Measurements from ENCODE around the gene FAM171A2. TPM values are rescaled to one million over a fixed set of nuclear protein-coding genes. Genes with fewer than 3 reads are reported as not detected.

Gene FAM171A2
- total and polyA plus RNA-seq, 7 donors: 0.06 to 0.23 (median 0.19) TPM

GRCh38 chr17:44324092-44324570 lies 39.5 kb downstream of the FAM171A2 start:
- TF ChIP-seq CTCF (IDR thresholded peaks at IDR 0.05): no peak
- DNase-seq (peak; percentile 34 to 61), ATAC-seq (peak in 1 of 4 donors; percentile 23)
- H3K4me1 ChIP-seq: peaks cover 9% of the 10 kb centered on the region
- peak overlapping the region; percentile 81 for H3K27ac ChIP-seq
- H3K36me3 ChIP-seq (ENCODE audit: insufficient read depth in 1 of 2, low read depth in 1 of 2): peaks cover 3 to 35% of the 10 kb centered on the region in 2 donors
- no peaks in the 10 kb centered on the region for H3K9me3 ChIP-seq
- peak overlapping the region; percentile 94 for H3K4me3 ChIP-seq
- 1% methylated on average over 34 to 38 of the region's 38 CpGs for WGBS, 3 donors
- intact Hi-C loops (cut with DNase I): loop anchor here in 1 of 2 donors (2.0 kb wide), 1 partner anchor 113 kb away; no protein-coding TSS in a partner anchor
- H3K27me3 ChIP-seq (ENCODE audit: insufficient read depth in 3 of 3, low read length in 2 of 3): no peaks in the 10 kb centered on the region

DNA sequence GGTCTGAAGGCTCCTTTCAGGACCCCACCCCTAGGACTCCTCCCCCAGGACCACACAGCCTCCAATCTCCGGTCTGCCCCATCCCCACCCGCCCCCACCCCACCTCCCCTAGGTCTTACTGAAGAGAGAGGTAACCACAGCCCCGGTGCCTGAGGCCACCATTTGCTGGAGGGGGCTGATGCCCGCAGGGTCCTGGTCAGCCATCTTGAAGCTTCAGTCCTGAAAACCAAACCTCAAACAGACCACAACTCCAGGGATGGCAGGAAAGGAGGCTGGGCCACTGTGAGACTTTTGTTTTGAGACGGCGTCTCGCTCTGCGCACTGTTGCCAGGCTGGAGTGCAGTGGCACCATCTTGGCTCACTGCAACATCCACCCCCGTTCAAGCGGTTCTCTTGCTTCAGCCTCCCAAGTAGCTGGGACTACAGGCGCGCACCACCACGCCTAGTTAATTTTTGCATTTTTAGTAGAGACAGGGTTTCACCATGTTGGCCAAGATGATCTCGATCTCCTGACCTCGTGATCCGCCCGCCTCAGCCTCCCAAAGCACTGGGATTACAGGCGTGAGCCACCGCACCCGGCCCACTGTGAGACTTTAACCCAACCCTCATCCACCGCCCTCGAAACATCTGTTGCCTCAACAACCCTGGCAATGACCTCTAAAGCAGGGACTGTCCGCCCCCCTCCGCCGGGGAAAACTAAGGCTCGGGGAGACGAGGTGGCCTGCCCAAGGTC lies 40.1 kb downstream of the FAM171A2 start:
- DNase-seq (no peak), ATAC-seq (no peak)
- peak overlapping the region; percentile 94 for H3K4me3 ChIP-seq
- TF ChIP-seq CTCF (IDR thresholded peaks at IDR 0.05): no peak
- H3K9me3 ChIP-seq: no peaks in the 10 kb centered on the region
- peaks cover 9% of the 10 kb centered on the region for H3K4me1 ChIP-seq
- WGBS, 3 donors: 53 to 55% (median 54%) methylated on average over 27 of the region's 27 CpGs
- no peak overlapping the region for H3K27ac ChIP-seq
- intact Hi-C loops (cut with DNase I): loop anchor here in 1 of 2 donors (2.0 kb wide), 1 partner anchor 113 kb away; no protein-coding TSS in a partner anchor
- H3K36me3 ChIP-seq (ENCODE audit: insufficient read depth in 1 of 2, low read depth in 1 of 2): peaks cover 3 to 37% of the 10 kb centered on the region in 2 donors
- H3K27me3 ChIP-seq (ENCODE audit: insufficient read depth in 3 of 3, low read length in 2 of 3): no peaks in the 10 kb centered on the region

DNA sequence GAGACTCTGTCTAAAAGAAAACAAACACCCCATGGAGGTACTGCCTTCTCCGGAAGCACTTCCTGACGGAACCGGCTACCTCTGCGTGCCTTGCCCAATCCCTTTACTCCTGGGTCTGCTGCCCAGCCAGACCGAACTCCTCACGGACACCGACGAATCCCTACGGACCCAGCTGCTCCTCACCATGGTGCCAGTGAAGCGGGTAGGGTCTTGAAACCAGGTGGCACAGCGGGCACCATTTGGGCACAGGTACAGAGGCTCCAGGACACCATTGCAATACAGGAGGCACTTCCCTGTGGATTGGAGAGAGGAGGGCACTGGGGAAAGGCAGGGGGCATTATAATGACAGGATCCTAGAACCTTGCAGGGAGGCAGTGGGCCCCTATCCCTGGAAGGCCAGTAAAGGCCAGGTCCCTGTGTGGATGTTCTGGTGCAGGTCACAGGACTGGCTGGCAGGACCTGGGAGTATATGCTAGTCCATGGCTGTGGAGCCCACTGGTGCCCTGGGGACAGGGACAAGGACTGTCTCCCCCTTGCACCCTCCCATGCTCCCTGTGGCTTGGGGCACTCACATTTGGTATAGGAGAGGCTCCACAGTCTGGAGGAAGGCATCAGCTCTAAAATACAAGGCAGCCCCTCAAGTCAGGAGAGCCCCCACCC lies 41.3 kb downstream of the FAM171A2 start:
- 88 to 94% (median 90%) methylated on average over 11 of the region's 11 CpGs for WGBS, 3 donors
- Histone ChIP-seq H3K4me1 (peaks cover 9% of the 10 kb centered on the region), H3K4me3 (no peak overlapping the region), H3K27me3 (ENCODE audit: insufficient read depth in 3 of 3, low read length in 2 of 3) (peaks cover 0 to 8% (median 3%) of the 10 kb centered on the region in 3 donors), H3K36me3 (ENCODE audit: insufficient read depth in 1 of 2, low read depth in 1 of 2) (peaks cover 3 to 37% of the 10 kb centered on the region in 2 donors), H3K27ac (no peak overlapping the region), H3K9me3 (no peaks in the 10 kb centered on the region)
- intact Hi-C loops (cut with DNase I): no loop called here
- ATAC-seq: no peak
- no peak for TF ChIP-seq CTCF (IDR thresholded peaks at IDR 0.05)
- DNase-seq: peak in 1 of 2 donors; percentile 42

DNA sequence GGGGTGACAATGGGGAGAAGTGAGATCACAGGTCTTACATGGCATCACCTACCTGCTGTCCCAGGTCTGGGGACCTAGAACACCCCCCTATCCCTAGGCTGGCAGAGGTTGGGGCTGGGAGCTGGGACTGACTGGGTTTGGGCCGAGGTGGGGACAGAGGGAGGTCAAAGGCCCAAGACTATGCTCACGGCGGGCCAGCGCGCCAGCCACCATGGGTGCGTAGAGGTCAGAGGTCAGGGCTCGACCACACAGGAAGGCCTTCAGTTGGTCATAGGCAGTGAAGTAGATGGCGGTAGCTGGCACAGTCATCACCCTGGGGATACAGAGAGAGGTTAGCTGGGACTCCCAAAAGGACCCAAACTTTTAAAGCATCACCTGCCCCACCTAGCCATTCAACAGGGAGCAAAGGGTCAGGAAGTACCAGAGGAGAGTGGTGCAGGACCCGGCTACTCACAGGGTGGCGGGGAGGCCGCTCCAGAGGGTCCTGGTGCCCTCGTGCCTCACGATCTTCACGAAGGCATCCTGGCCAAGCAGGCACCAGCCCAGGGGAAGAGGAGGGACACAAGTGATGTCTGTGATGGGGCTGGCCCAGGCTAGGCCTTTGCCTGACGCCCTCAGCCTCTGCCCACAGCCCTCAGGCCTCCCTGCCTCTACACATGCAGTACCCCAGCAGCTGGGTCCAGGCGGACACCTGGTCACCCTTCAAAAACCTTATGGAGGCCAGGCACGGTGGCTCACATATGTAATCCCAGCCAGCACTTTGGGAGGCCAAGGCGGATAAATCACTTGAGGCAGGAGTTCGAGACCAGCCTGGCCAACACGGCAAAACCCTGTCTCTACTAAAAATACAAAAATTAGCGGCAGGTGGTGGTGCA lies 42.2 kb downstream of the FAM171A2 start:
- Histone ChIP-seq H3K4me3 (no peak overlapping the region), H3K9me3 (no peaks in the 10 kb centered on the region), H3K27ac (no peak overlapping the region), H3K36me3 (ENCODE audit: insufficient read depth in 1 of 2, low read depth in 1 of 2) (peaks cover 3 to 37% of the 10 kb centered on the region in 2 donors), H3K4me1 (peaks cover 9% of the 10 kb centered on the region), H3K27me3 (ENCODE audit: insufficient read depth in 3 of 3, low read length in 2 of 3) (peaks cover 0 to 16% (median 6%) of the 10 kb centered on the region in 3 donors)
- intact Hi-C loops (cut with DNase I): no loop called here
- DNase-seq: no peak
- no peak for TF ChIP-seq CTCF (IDR thresholded peaks at IDR 0.05)
- no peak for ATAC-seq
- 85 to 90% (median 88%) methylated on average over 15 to 21 of the region's 21 CpGs for WGBS, 3 donors
